ENCODE results near the gene OR51M1.
"Not testable (repeated sequence)": the region's sequence is repeated elsewhere in the genome, so short reads cannot be mapped to it uniquely, and the experiment has no call there.

DNA sequence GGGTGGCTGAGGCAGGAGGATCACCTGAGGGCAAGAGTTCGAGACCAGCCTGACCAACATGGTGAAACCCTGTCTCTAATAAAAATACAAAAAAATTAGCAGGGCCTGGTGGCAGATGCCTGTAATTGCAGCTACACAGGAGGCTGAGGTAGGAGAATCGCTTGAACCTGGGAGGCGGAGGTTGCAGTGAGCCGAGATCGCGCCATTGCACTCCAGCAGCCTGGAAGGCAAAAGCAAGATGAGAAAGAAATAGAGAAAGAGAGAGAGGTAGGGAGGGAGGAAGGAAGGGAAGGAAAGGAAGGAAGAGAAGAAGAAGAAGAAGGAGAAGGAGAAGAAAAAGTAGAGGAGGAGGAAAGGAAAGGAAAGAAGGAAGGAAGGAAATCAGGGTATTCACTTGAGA is 17.2 kb upstream of the OR51M1 start:
- TF ChIP-seq, protein P1, sequence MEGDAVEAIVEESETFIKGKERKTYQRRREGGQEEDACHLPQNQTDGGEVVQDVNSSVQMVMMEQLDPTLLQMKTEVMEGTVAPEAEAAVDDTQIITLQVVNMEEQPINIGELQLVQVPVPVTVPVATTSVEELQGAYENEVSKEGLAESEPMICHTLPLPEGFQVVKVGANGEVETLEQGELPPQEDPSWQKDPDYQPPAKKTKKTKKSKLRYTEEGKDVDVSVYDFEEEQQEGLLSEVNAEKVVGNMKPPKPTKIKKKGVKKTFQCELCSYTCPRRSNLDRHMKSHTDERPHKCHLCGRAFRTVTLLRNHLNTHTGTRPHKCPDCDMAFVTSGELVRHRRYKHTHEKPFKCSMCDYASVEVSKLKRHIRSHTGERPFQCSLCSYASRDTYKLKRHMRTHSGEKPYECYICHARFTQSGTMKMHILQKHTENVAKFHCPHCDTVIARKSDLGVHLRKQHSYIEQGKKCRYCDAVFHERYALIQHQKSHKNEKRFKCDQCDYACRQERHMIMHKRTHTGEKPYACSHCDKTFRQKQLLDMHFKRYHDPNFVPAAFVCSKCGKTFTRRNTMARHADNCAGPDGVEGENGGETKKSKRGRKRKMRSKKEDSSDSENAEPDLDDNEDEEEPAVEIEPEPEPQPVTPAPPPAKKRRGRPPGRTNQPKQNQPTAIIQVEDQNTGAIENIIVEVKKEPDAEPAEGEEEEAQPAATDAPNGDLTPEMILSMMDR (IDR thresholded peaks at IDR 0.05 in 2 of 3, conservative IDR thresholded peaks at IDR 0.05 in 1 of 3; ENCODE audit: borderline replicate concordance in 1 of 3, insufficient read depth in 1 of 3, low read depth in 2 of 3, low read length in 2 of 3) = peak in 2 of 3 experiments; percentile 19 to 40; a peak in 3 of 6 replicates
- not testable (repeated sequence) for TF ChIP-seq FOSL1 (IDR thresholded peaks at IDR 0.05; ENCODE audit: low read depth); JUND (IDR thresholded peaks at IDR 0.05); ZNF274 (IDR thresholded peaks at IDR 0.05; ENCODE audit: low read depth, low read length); POLR2AphosphoS5 (IDR thresholded peaks at IDR 0.05; ENCODE audit: low read depth, low read length); POLR2A (IDR thresholded peaks at IDR 0.05; ENCODE audit: borderline replicate concordance, extremely low read depth, insufficient read depth, insufficient read length); EZH2 (IDR thresholded peaks at IDR 0.05)

All from HCT116 (cell line).